Central memory CD8-positive, alpha-beta T cell (primary cell): Measurements from ENCODE around the gene PFDN5.
"Not testable (repeated sequence)": the region's sequence is repeated elsewhere in the genome, so short reads cannot be mapped to it uniquely, and the experiment has no call there.

ENCODE experiments used
- ATAC-seq: fragments of 150-1000 bp; cut with Tn5 transposase; replicated peaks from 2 replicates; pipeline ENCODE4 v1.10.0; 2022; ENCODE audit warnings: mild to moderate bottlenecking, moderate FRiP score, moderate number of reproducible peaks; ENCODE audit not compliant: poor library complexity, severe bottlenecking; ENCODE audit errors: extremely low read depth
- DNase-seq, 2 donors: peaks; one replicate each; pipeline ENCODE4 v3.0.0; 2021; ENCODE audit warnings: low spot score in 2 of 2
- H3K27ac Mint-ChIP-seq: one replicate; pipeline ENCODE4 v1.8.0; 2022; ENCODE audit warnings: low read depth, mild to moderate bottlenecking, moderate library complexity, mixed read lengths
- H3K27me3 Mint-ChIP-seq: one replicate; pipeline ENCODE4 v1.8.0; 2022; ENCODE audit warnings: mixed read lengths
- H3K36me3 Mint-ChIP-seq: one replicate; pipeline ENCODE4 v1.8.0; 2022; ENCODE audit warnings: mild to moderate bottlenecking, moderate library complexity, mixed read lengths; ENCODE audit not compliant: insufficient read depth
- H3K4me1 Mint-ChIP-seq: one replicate; pipeline ENCODE4 v1.8.0; 2022; ENCODE audit warnings: mixed read lengths
- H3K4me3 Mint-ChIP-seq: one replicate; pipeline ENCODE4 v1.8.0; 2022; ENCODE audit warnings: mild to moderate bottlenecking, moderate library complexity, mixed read lengths
- H3K9me3 Mint-ChIP-seq: one replicate; pipeline ENCODE4 v1.8.0; 2022; ENCODE audit warnings: mixed read lengths

Gene PFDN5

GRCh38 chr12:53324113-53324778 is 28.9 kb downstream of the PFDN5 start:
- DNase-seq (peak; percentile 33 to 39), ATAC-seq (peak; percentile 45)
- H3K36me3 Mint-ChIP-seq: peaks cover 15% of the 10 kb centered on the region
- H3K27me3 Mint-ChIP-seq: no peaks in the 10 kb centered on the region
- H3K9me3 Mint-ChIP-seq: no peaks in the 10 kb centered on the region
- peak overlapping the region; percentile 90 for H3K27ac Mint-ChIP-seq
- peaks cover 39% of the 10 kb centered on the region for H3K4me1 Mint-ChIP-seq
- peak overlapping the region; percentile 93 for H3K4me3 Mint-ChIP-seq

DNA sequence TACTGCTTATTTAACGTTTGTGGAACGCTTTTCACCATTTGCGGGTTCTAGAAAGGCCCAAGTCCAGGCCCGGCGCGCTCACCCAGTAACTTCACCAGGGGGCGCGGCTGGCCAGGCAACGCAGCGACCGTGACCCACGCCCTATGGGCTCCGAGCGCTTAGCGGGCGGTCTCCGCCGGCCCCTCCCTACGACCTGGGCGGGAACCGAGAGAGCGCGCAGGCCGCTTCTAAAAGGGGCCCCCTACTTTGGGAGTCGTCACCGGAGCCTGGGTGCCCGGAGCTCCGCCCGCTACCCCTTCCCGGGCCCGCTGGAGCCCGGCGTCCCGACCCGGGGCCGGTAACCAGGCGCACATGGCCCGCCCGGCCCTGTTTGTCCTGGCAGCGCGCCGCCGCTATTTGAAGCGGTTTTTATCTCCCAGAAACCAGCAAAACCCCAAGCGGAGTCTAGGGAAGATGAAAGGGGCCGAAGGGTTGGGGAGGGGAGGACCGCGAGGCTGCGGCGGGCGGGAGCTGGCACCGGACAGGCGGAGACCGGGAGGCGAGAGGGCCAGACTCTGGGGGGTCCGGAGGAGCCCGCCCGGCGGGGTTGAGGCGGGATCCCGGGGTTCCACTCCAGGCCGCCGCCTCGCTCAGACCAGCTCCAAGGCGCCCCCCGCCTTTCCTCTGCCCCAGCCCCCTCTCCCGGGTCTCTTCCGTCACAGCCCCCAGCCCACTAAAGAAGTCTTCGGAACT is 29.6 kb downstream of the PFDN5 start:
- Mint-ChIP-seq H3K4me1 (peaks cover 38% of the 10 kb centered on the region), H3K27ac (peak overlapping the region; percentile 90), H3K27me3 (no peaks in the 10 kb centered on the region), H3K9me3 (no peaks in the 10 kb centered on the region), H3K4me3 (peak overlapping the region; percentile 93), H3K36me3 (peaks cover 13% of the 10 kb centered on the region)
- ATAC-seq (peak; percentile 55), DNase-seq (peak; percentile 63 to 67)

- H3K27ac Mint-ChIP-seq: no peak overlapping the region
- peaks cover 32% of the 10 kb centered on the region for H3K4me1 Mint-ChIP-seq
- ATAC-seq (no peak), DNase-seq (no peak)
- H3K27me3 Mint-ChIP-seq: no peaks in the 10 kb centered on the region
- no peaks in the 10 kb centered on the region for H3K9me3 Mint-ChIP-seq
- H3K4me3 Mint-ChIP-seq: peak overlapping the region; percentile 93
- H3K36me3 Mint-ChIP-seq: peaks cover 13% of the 10 kb centered on the region
Measured at GRCh38 chr12:53325511-53326061, 30.2 kb downstream of the PFDN5 start.

DNA sequence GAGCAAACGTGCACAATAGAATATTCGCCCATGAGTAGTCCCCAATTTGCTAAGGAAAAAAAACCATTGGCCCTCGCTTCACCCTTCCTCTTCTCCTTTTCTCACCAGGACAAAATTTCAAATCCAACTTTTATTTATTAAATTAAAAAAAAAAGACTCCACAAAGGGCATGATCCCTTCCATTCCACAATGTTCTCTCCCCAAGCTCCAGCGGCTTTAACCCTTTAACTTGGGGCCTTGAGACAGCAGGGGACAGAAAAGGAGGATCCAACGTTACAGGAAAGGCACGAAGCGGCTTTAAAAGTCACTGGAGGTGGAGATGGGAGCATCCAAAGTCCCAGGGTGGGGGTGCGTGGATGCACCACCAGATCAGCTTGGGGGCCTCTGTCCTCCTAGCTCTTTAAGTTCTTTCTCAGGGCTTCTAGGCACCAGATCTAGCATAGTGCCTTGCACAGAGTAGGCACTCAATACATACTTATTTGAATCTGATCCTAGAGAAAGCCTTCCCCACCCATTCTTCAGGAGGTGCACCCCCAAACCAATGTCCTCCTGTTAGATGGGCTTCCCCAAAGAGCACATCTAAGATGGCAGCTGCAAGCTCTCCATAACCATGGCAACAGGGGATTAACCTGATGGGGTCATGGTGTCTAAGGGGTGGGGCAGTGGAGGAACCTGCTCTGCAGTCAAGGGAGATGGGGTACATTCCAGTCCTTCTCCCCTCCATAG is 31.3 kb downstream of the PFDN5 start:
- Mint-ChIP-seq H3K27ac (no peak overlapping the region), H3K36me3 (peaks cover 5% of the 10 kb centered on the region), H3K27me3 (no peaks in the 10 kb centered on the region), H3K4me1 (peaks cover 21% of the 10 kb centered on the region), H3K4me3 (peak overlapping the region; percentile 66), H3K9me3 (no peaks in the 10 kb centered on the region)
- DNase-seq (no peak), ATAC-seq (no peak)

- no peak for DNase-seq
- Mint-ChIP-seq H3K4me1 (peaks cover 19% of the 10 kb centered on the region), H3K4me3 (no peak overlapping the region), H3K27me3 (no peaks in the 10 kb centered on the region), H3K9me3 (no peaks in the 10 kb centered on the region), H3K36me3 (peaks cover 5% of the 10 kb centered on the region), H3K27ac (no peak overlapping the region)
- no peak for ATAC-seq
Measured at GRCh38 chr12:53327435-53328042, 32.2 kb downstream of the PFDN5 start.

GRCh38 chr12:53328043-53328435 is 32.7 kb downstream of the PFDN5 start:
- no peak overlapping the region for H3K27ac Mint-ChIP-seq
- no peak for DNase-seq
- no peak overlapping the region for H3K4me3 Mint-ChIP-seq
- H3K9me3 Mint-ChIP-seq: no peaks in the 10 kb centered on the region
- peaks cover 19% of the 10 kb centered on the region for H3K4me1 Mint-ChIP-seq
- ATAC-seq: no peak
- no peaks in the 10 kb centered on the region for H3K27me3 Mint-ChIP-seq
- H3K36me3 Mint-ChIP-seq: peaks cover 5% of the 10 kb centered on the region

DNA sequence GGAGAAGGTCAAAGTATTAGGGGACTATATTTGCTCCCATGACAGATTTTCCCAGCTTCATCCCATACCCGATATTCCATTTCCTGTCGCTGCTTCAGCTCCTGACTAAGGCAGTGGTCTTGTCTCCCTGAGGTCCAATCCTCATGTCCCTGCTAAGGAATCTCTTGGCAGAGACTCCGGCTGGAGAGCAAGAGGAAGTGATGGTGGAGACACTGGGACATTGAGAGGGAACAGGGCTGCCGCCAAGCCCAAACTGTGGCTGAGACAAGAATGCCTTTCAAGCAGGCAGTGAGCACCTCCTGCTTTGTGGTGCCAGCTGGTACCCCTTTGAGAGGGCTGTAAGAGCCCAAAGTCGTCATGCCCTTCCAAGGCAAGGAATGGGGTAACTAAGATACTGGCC is 35.3 kb downstream of the PFDN5 start:
- no peak for DNase-seq
- H3K9me3 Mint-ChIP-seq: no peaks in the 10 kb centered on the region
- peaks cover 6% of the 10 kb centered on the region for H3K4me1 Mint-ChIP-seq
- H3K4me3 Mint-ChIP-seq: no peak overlapping the region
- peaks cover 4% of the 10 kb centered on the region for H3K27me3 Mint-ChIP-seq
- no peak for ATAC-seq
- no peaks in the 10 kb centered on the region for H3K36me3 Mint-ChIP-seq
- H3K27ac Mint-ChIP-seq: no peak overlapping the region

DNA sequence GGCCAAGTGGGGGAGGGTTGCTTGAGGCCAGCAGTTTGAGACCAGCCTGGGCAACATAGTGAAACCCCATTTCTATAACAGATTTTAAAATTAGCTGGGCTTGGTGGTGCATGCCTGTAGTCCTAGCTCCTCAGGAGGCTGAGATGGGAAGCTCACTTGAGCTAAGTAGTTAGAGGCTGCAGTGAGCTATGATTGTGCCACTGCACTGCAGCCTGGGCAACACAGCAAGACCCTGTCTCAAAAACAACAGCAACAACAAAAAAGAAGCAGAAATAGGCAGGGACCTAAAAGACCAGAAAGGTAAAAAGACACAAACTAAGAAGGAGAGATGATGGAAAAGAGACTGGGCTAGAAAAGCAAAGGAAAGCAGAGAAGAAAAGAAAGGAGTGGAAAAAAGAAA is 37.0 kb downstream of the PFDN5 start:
- not testable (repeated sequence) for ATAC-seq

DNA sequence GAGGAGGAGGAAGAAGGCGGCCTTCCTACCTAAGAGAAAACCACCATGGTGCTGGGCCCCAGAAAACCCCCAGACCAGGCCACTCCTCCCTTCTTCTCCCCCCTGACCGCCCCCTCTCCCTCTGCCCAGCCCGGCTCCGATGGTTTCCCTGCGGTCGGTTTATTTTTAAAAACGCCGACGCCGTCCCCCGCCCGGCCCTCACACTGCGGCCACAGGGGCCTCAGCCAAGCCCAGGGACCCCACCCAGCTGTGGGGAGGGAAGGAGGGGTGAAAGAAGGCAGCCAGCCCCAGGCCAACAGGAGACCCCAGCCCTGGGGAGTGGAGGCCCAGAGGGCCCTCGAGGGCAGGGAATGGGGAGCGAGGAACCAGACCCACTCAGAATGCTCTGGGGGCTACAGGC is 37.4 kb downstream of the PFDN5 start:
- DNase-seq (no peak), ATAC-seq (no peak)
- Mint-ChIP-seq H3K4me1 (peaks cover 4% of the 10 kb centered on the region), H3K27me3 (peaks cover 24% of the 10 kb centered on the region), H3K27ac (no peak overlapping the region), H3K4me3 (no peak overlapping the region), H3K36me3 (no peaks in the 10 kb centered on the region), H3K9me3 (no peaks in the 10 kb centered on the region)

More for the DNA sequence above, 37.0 kb downstream of the PFDN5 start:
- H3K27me3 Mint-ChIP-seq: peaks cover 20% of the 10 kb centered on the region
- H3K9me3 Mint-ChIP-seq, H3K4me3 Mint-ChIP-seq, H3K36me3 Mint-ChIP-seq, DNase-seq, H3K27ac Mint-ChIP-seq, H3K4me1 Mint-ChIP-seq: not testable (repeated sequence)

GRCh38 chr12:53333289-53333688 is 37.9 kb downstream of the PFDN5 start:
- H3K9me3 Mint-ChIP-seq: no peaks in the 10 kb centered on the region
- H3K4me3 Mint-ChIP-seq: no peak overlapping the region
- peaks cover 29% of the 10 kb centered on the region for H3K27me3 Mint-ChIP-seq
- H3K36me3 Mint-ChIP-seq: peaks cover 1% of the 10 kb centered on the region
- no peak for ATAC-seq
- H3K4me1 Mint-ChIP-seq: peaks cover 9% of the 10 kb centered on the region
- H3K27ac Mint-ChIP-seq: no peak overlapping the region
- DNase-seq: no peak

GRCh38 chr12:53333845-53334244 is 38.5 kb downstream of the PFDN5 start:
- ATAC-seq: no peak

GRCh38 chr12:53334822-53335221 is 39.5 kb downstream of the PFDN5 start:
- Mint-ChIP-seq H3K9me3 (no peaks in the 10 kb centered on the region), H3K27ac (no peak overlapping the region), H3K4me1 (peaks cover 12% of the 10 kb centered on the region), H3K36me3 (peaks cover 2% of the 10 kb centered on the region), H3K4me3 (no peak overlapping the region), H3K27me3 (peaks cover 34% of the 10 kb centered on the region)
- DNase-seq: no peak
- ATAC-seq: no peak

More at GRCh38 chr12:53333845-53334244, 38.5 kb downstream of the PFDN5 start:
- H3K4me3 Mint-ChIP-seq: no peak overlapping the region
- no peak overlapping the region for H3K27ac Mint-ChIP-seq
- H3K36me3 Mint-ChIP-seq: peaks cover 2% of the 10 kb centered on the region
- no peaks in the 10 kb centered on the region for H3K9me3 Mint-ChIP-seq
- no peak for DNase-seq
- H3K27me3 Mint-ChIP-seq: peaks cover 34% of the 10 kb centered on the region
- peaks cover 12% of the 10 kb centered on the region for H3K4me1 Mint-ChIP-seq
